Hepatocyte (in vitro differentiated cells): ENCODE results near the gene CDH1. TPM values are rescaled to one million over a fixed set of nuclear protein-coding genes. Genes with fewer than 3 reads are reported as not detected.

Experiments
- DNase-seq: peaks from one replicate; pipeline ENCODE4 v3.0.0-alpha.2; 2016; ENCODE audit warnings: low spot score
- H2AFZ ChIP-seq: fragments of 200-600 bp; sonication (generic); 2 replicates; pipeline ENCODE4 v1.6.0; 2016; ENCODE audit warnings: antibody characterized with exemption, mild to moderate bottlenecking
- H3K27ac ChIP-seq: fragments of 200-600 bp; sonication (generic); 2 replicates; pipeline ENCODE4 v1.5.1; 2016; ENCODE audit warnings: mild to moderate bottlenecking
- H3K27me3 ChIP-seq: fragments of 200-600 bp; sonication (generic); 2 replicates; pipeline ENCODE4 v1.6.1; 2016
- H3K36me3 ChIP-seq: fragments of 200-600 bp; sonication (generic); replicated peaks from 2 replicates; pipeline ENCODE4 v1.5.1; 2016; ENCODE audit warnings: low read depth; ENCODE audit not compliant: insufficient read depth
- H3K4me1 ChIP-seq: fragments of 200-600 bp; sonication (generic); 2 replicates; pipeline ENCODE4 v1.5.1; 2016; ENCODE audit warnings: mild to moderate bottlenecking, moderate library complexity; ENCODE audit not compliant: insufficient read depth
- H3K4me2 ChIP-seq: fragments of 200-600 bp; sonication (generic); 2 replicates; pipeline ENCODE4 v1.6.0; 2016
- H3K4me3 ChIP-seq: fragments of 200-600 bp; sonication (generic); 2 replicates; pipeline ENCODE4 v1.5.1; 2016; ENCODE audit warnings: mild to moderate bottlenecking
- H3K79me2 ChIP-seq: fragments of 200-600 bp; sonication (generic); 2 replicates; pipeline ENCODE4 v1.6.0; 2017; ENCODE audit warnings: mild to moderate bottlenecking
- H3K9me2 ChIP-seq: fragments of 200-600 bp; sonication (generic); replicated peaks from 2 replicates; pipeline ENCODE4 v1.6.0; 2017; ENCODE audit warnings: mild to moderate bottlenecking; ENCODE audit not compliant: insufficient read depth
- H3K9me3 ChIP-seq: fragments of 200-600 bp; sonication (generic); 2 replicates; pipeline ENCODE4 v1.5.1; 2016; ENCODE audit warnings: low read depth, mild to moderate bottlenecking
- H4K20me1 ChIP-seq: fragments of 200-600 bp; sonication (generic); 2 replicates; pipeline ENCODE4 v1.6.0; 2016; ENCODE audit warnings: mild to moderate bottlenecking; ENCODE audit not compliant: insufficient read depth, poor library complexity, severe bottlenecking
- CTCF ChIP-seq: fragments of 200-600 bp; sonication (generic); IDR thresholded peaks from 2 replicates; pipeline ENCODE4 v1.5.1; 2016; ENCODE audit warnings: antibody characterized with exemption, mild to moderate bottlenecking; ENCODE audit not compliant: poor library complexity
- EZH2 ChIP-seq: fragments of 200-600 bp; sonication (generic); IDR thresholded peaks from 2 replicates; pipeline ENCODE4 v1.6.1; 2016; ENCODE audit warnings: antibody characterized with exemption, mild to moderate bottlenecking, borderline replicate concordance
- EZH2phosphoT487 ChIP-seq: fragments of 200-600 bp; sonication (generic); IDR thresholded peaks from one replicate; pipeline ENCODE4 v1.6.1; 2018; ENCODE audit warnings: antibody characterized with exemption, mild to moderate bottlenecking, low read depth, moderate library complexity; ENCODE audit not compliant: unreplicated experiment, severe bottlenecking
- WGBS: methylation state at CpG from one replicate; pipeline ENCODE4 v1.1.6; 2016; ENCODE audit warnings: low lambda C conversion rate; ENCODE audit errors: missing lambda C conversion rate; 5-methylcytosine and 5-hydroxymethylcytosine counted together
- polyA plus RNA-seq: library from polyadenylated mRNA; unstranded; fragments of >200 nt; fragmentation: Nextera tagmentation; extraction: Ambion mirVana; gene quantifications from 2 replicates; pipeline ENCODE4 v1.2.1, GENCODE V29; 2016
- total RNA-seq: library from RNA; depleted of rRNA; stranded (reverse); fragments of >200 nt; gene quantifications from 2 replicates; pipeline ENCODE4 v1.2.3, GENCODE V29; 2014

CDH1 gene
- total and polyA plus RNA-seq, 2 experiments from 2014 or later: 131 to 190 TPM

GRCh38 chr16:68851601-68852000 is 114.5 kb downstream of the CDH1 start:
- no peaks in the 10 kb centered on the region for H3K4me1 ChIP-seq
- H3K27me3 ChIP-seq: no peaks in the 10 kb centered on the region
- DNase-seq: no peak
- H3K27ac ChIP-seq: no peak overlapping the region
- no peaks in the 10 kb centered on the region for H3K36me3 ChIP-seq
- H3K4me3 ChIP-seq: no peak overlapping the region
- no peaks in the 10 kb centered on the region for H3K9me2 ChIP-seq
- no peak overlapping the region for H3K4me2 ChIP-seq
- peaks cover 5% of the 10 kb centered on the region for H3K79me2 ChIP-seq
- no peaks in the 10 kb centered on the region for H4K20me1 ChIP-seq
- TF ChIP-seq CTCF (no peak), EZH2 (no peak), EZH2phosphoT487 (no peak)
- no peaks in the 10 kb centered on the region for H3K9me3 ChIP-seq
- no peak overlapping the region for H2AFZ ChIP-seq
- WGBS: 83% methylated on average over 2 of the region's 2 CpGs

- Histone ChIP-seq H3K27me3 (no peaks in the 10 kb centered on the region), H2AFZ (no peak overlapping the region), H3K9me3 (no peaks in the 10 kb centered on the region), H3K27ac (no peak overlapping the region), H3K4me3 (no peak overlapping the region), H3K9me2 (no peaks in the 10 kb centered on the region), H3K79me2 (peaks cover 5% of the 10 kb centered on the region), H4K20me1 (no peaks in the 10 kb centered on the region), H3K4me1 (no peaks in the 10 kb centered on the region), H3K4me2 (no peak overlapping the region), H3K36me3 (no peaks in the 10 kb centered on the region)
- TF ChIP-seq EZH2 (no peak), EZH2phosphoT487 (no peak), CTCF (no peak)
- WGBS: 90% methylated on average over 1 of the region's 1 CpG
- DNase-seq: no peak
Measured at GRCh38 chr16:68857479-68857878, 120.4 kb downstream of the CDH1 start.

GRCh38 chr16:68859828-68860227 is 122.7 kb downstream of the CDH1 start:
- H3K79me2 ChIP-seq: peaks cover 3% of the 10 kb centered on the region
- H2AFZ ChIP-seq: no peak overlapping the region
- DNase-seq: no peak
- no peak for TF ChIP-seq EZH2
- TF ChIP-seq CTCF: no peak
- TF ChIP-seq EZH2phosphoT487: no peak
- H4K20me1 ChIP-seq: no peaks in the 10 kb centered on the region
- no peaks in the 10 kb centered on the region for H3K36me3 ChIP-seq
- H3K27ac ChIP-seq: no peak overlapping the region
- no peaks in the 10 kb centered on the region for H3K9me2 ChIP-seq
- H3K27me3 ChIP-seq: no peaks in the 10 kb centered on the region
- H3K9me3 ChIP-seq: no peaks in the 10 kb centered on the region
- no peak overlapping the region for H3K4me3 ChIP-seq
- H3K4me1 ChIP-seq: no peaks in the 10 kb centered on the region
- WGBS: 93% methylated on average over 4 of the region's 4 CpGs
- H3K4me2 ChIP-seq: no peak overlapping the region
